HG03097 (cell line): ENCODE results near the gene SUPT4H1.
"Not testable (repeated sequence)": the region's sequence is repeated elsewhere in the genome, so short reads cannot be mapped to it uniquely, and the experiment has no call there.

ENCODE experiments used
- ATAC-seq: cut with Tn5 transposase; IDR thresholded peaks from one replicate; pipeline ENCODE4 v1.9.1; 2021; ENCODE audit not compliant: unreplicated experiment, low FRiP score

SUPT4H1 gene

GRCh38 chr17:58343131-58343530 lies 8.9 kb downstream of the SUPT4H1 start:
- no peak for ATAC-seq

GRCh38 chr17:58341861-58342475 lies 10.0 kb downstream of the SUPT4H1 start:
- ATAC-seq, result no peak

- ATAC-seq, result not testable (repeated sequence)
Observed at GRCh38 chr17:58341136-58341860, 10.7 kb downstream of the SUPT4H1 start.

GRCh38 chr17:58340405-58340876 lies 11.6 kb downstream of the SUPT4H1 start:
- ATAC-seq, result no peak

GRCh38 chr17:58339755-58340404 lies 12.1 kb downstream of the SUPT4H1 start:
- ATAC-seq, result no peak

GRCh38 chr17:58338841-58339754 lies 12.9 kb downstream of the SUPT4H1 start:
- peak; percentile 28 for ATAC-seq

GRCh38 chr17:58338454-58338840 lies 13.6 kb downstream of the SUPT4H1 start:
- no peak for ATAC-seq

- peak; percentile 50 for ATAC-seq
Observed at GRCh38 chr17:58337600-58338453, 14.2 kb downstream of the SUPT4H1 start.

DNA sequence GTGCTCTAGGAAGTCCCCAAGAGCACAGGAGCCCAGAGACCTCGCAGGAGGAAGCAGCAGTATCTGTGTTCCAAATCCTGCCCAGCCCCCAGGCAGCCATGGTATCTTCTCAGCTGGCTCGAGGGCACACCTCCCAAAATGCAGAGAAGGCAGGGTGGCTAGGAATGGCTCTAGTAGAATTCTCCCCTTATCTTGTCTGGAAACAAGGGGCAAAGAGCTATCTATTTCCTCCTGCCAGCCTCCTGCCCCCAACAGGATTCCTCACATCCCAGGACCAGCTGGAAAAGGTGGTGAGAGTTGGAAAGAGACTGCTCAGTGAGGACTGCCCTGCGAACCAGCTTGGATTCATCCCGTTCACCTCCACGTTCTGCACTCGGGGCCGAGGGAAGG lies 14.8 kb downstream of the SUPT4H1 start:
- ATAC-seq, result no peak

GRCh38 chr17:58336456-58337209 lies 15.4 kb downstream of the SUPT4H1 start:
- no peak for ATAC-seq

DNA sequence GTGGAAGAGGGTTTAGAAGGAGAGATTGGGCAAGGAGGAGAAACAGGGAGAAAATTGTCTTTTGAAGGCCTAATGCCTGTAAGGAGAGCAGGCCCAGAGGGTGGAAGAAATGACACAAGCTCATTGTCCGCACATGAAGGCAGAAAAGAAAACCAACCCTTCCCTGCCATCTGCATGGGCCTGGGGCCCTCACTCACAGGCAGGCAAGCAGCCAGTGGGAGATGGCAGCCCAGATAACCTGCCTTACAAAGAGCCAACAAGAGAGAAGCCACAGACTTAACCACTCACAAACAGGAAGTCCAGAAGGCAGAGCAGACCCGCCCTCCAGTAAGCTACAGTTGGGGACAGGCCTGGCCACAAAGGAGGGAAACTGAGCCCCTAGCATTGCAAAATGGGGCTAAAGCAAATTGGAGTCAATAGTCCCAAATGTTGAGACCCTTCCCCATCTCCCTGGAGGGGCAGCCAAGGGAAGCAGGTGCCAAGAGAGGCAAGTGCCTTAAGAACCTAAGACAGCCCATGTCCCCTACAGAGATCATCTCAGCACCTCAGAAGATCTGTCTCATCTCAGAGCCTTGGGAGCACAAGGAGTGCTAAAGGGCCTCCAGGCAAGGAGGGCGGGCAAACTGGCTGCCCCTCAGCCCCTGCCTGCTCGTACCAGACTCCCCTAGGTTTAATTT lies 16.1 kb downstream of the SUPT4H1 start:
- no peak for ATAC-seq

GRCh38 chr17:58335061-58335731 lies 16.8 kb downstream of the SUPT4H1 start:
- ATAC-seq, result no peak

DNA sequence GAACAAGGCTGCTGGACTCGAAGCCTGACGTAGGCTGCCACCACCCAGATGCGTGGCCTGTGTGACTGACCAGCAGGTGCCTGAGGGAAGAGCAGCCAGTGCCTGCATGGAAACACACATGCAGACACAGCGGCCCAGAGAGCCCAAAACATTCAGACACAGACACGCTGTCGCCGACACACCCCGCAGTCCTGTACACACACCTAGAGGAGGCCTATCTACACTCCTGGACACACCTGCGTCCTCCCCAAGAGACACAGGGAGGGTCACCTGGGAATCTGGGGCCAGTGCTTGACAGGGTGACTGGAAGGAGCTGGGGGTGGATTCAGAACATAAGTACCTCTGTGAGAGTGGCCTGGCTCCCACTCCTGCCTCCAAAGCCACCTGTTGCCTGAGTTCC lies 17.3 kb downstream of the SUPT4H1 start:
- ATAC-seq, result no peak

DNA sequence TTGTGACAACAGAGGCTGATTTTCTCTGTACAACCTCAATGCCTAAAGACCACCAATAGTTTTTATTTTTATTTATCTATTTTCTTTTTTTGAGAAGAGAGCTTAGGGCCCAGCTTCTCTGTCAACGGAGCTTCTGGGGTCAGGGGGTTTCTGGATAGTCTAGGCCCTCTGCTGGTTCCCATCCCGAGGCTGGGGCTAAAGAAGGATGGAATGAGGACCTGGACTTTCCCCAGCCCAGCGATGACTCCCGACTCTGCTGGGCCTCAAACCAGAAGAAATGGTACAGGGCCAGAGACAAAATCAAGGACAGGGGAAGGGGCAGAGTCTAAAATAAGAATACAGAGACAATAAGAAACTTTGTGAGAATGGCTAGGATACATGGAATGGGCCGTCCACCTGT lies 17.7 kb downstream of the SUPT4H1 start:
- no peak for ATAC-seq

- no peak for ATAC-seq
Observed at GRCh38 chr17:58333736-58334207, 18.2 kb downstream of the SUPT4H1 start.

- no peak for ATAC-seq
Observed at GRCh38 chr17:58332778-58333735, 18.9 kb downstream of the SUPT4H1 start.
